Prostate gland (tissue), 2 donors: Measurements from ENCODE around the gene GUCY1A1.

Experiments
- POLR2AphosphoS5 ChIP-seq: sonication (generic); formaldehyde crosslinking; IDR thresholded peaks from one replicate; pipeline ENCODE4 v1.6.1; 2017; ENCODE audit warnings: antibody characterized with exemption
- TF ChIP-seq, protein P1 (sequence below), 4 experiments: fragments of 200-600 bp in 2 of 4; fragments of 450-650 bp in 2 of 4; sonication (generic) in 2 of 4; IDR thresholded peaks; 1 replicate in 3 of 4; 2 replicates in 1 of 4; pipeline ENCODE4 v1.5.1; 2016 to 2019; ENCODE audit warnings: antibody characterized with exemption in 4 of 4, mild to moderate bottlenecking in 2 of 4, moderate library complexity in 2 of 4

DNA sequence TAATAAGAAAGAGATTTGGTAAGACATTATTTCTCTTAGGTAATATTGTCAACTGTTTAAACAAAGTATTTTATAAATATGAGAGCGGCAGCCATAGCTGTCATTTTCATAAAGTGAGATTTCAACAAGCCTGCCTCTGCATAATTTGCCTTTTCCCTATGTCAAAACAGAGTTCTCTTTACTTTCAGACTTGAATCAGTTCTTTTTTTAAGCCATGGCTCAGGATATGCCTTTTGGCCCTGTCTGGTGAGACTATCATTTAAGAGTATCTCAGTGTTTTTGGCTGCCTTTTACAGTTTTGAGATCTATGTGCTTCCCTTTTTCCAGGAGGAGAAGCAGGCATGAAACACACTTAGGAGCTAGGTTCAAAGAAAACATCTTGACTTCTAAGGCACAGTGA, 7.5 kb upstream of the GUCY1A1 start:
- TF ChIP-seq, protein P1, sequence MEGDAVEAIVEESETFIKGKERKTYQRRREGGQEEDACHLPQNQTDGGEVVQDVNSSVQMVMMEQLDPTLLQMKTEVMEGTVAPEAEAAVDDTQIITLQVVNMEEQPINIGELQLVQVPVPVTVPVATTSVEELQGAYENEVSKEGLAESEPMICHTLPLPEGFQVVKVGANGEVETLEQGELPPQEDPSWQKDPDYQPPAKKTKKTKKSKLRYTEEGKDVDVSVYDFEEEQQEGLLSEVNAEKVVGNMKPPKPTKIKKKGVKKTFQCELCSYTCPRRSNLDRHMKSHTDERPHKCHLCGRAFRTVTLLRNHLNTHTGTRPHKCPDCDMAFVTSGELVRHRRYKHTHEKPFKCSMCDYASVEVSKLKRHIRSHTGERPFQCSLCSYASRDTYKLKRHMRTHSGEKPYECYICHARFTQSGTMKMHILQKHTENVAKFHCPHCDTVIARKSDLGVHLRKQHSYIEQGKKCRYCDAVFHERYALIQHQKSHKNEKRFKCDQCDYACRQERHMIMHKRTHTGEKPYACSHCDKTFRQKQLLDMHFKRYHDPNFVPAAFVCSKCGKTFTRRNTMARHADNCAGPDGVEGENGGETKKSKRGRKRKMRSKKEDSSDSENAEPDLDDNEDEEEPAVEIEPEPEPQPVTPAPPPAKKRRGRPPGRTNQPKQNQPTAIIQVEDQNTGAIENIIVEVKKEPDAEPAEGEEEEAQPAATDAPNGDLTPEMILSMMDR (IDR thresholded peaks at IDR 0.05): no peak
- TF ChIP-seq POLR2AphosphoS5: no peak
